Measurements from ENCODE around the gene PIAS1. TPM values are rescaled to one million over a fixed set of nuclear protein-coding genes. Genes with fewer than 3 reads are reported as not detected.

PIAS1 gene
- total and polyA plus RNA-seq, 2 donors (not counting 1 experiment from before 2014, with no cell fraction given): 28.8 to 87.3 TPM

DNA sequence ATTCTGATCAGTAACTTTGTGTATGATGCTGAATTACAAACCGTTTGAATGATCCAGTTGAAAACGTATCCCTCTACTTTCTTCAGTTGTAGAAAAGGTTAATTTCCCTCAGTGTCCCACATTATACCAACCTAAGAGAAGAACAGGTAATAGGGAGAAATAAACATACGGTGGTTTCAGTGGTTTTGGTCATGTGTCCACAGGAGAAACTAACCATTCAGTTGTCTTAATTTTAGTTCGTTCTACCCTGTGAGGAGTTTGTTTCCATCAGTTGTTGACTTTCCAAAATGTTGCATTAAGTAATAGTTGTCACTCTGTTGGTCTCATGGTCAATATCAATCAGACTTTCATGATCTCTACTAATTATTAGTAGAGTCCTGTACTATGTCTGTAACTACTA, 135.9 kb downstream of the PIAS1 start:
- ChIA-PET POLR2A (no interaction called here), CTCF (no interaction called here)
- H3K9me3 ChIP-seq (ENCODE audit: control extremely low read depth in 1 of 3, control insufficient read depth in 2 of 3, insufficient read depth in 1 of 3, low read length in 2 of 3): no peaks in the 10 kb centered on the region
- H3K4me1 ChIP-seq (ENCODE audit: control insufficient read depth in 2 of 2, insufficient read depth in 2 of 2, low read length in 2 of 2): no peaks in the 10 kb centered on the region
- ATAC-seq (ENCODE audit: low read depth) (no peak), DNase-seq (no peak)
- 100% methylated on average over 1 of the region's 4 CpGs for WGBS (ENCODE audit: insufficient coverage)
- intact Hi-C loops (cut with micrococcal nuclease): no loop called here
- Mint-ChIP-seq H3K27me3 (no peaks in the 10 kb centered on the region), H3K27ac (no peak overlapping the region), H3K9me3 (ENCODE audit: insufficient read depth) (no peaks in the 10 kb centered on the region), H3K4me3 (no peak overlapping the region), H3K4me1 (peaks cover 6% of the 10 kb centered on the region)
- H3K27me3 ChIP-seq (replicated peaks in 1 of 4; ENCODE audit: control extremely low read depth in 1 of 4, control insufficient read depth in 3 of 4, insufficient read depth in 4 of 4, low read length in 3 of 4): no peaks in the 10 kb centered on the region
- H3K9ac ChIP-seq (ENCODE audit: low read length): no peak overlapping the region
- no peak overlapping the region for H3K27ac ChIP-seq (ENCODE audit: low read length in 2 of 2)
- H2AFZ ChIP-seq (ENCODE audit: insufficient read depth, low read depth, low read length, poor library complexity, severe bottlenecking): no peak overlapping the region
- H3K36me3 ChIP-seq (replicated peaks in 1 of 2; ENCODE audit: control extremely low read depth in 1 of 2, control insufficient read depth in 1 of 2, extremely low read depth in 1 of 2, insufficient read depth in 2 of 2, low read length in 1 of 2): peaks cover 15 to 55% of the 10 kb centered on the region in 2 experiments
- H3K4me2 ChIP-seq (replicated peaks; ENCODE audit: low read depth, low read length, poor library complexity, severe bottlenecking): no peak overlapping the region
- no peaks in the 10 kb centered on the region for H4K20me1 ChIP-seq (ENCODE audit: control insufficient read depth, insufficient read depth, low read length, poor library complexity, severe bottlenecking)
- TF ChIP-seq, protein P1, sequence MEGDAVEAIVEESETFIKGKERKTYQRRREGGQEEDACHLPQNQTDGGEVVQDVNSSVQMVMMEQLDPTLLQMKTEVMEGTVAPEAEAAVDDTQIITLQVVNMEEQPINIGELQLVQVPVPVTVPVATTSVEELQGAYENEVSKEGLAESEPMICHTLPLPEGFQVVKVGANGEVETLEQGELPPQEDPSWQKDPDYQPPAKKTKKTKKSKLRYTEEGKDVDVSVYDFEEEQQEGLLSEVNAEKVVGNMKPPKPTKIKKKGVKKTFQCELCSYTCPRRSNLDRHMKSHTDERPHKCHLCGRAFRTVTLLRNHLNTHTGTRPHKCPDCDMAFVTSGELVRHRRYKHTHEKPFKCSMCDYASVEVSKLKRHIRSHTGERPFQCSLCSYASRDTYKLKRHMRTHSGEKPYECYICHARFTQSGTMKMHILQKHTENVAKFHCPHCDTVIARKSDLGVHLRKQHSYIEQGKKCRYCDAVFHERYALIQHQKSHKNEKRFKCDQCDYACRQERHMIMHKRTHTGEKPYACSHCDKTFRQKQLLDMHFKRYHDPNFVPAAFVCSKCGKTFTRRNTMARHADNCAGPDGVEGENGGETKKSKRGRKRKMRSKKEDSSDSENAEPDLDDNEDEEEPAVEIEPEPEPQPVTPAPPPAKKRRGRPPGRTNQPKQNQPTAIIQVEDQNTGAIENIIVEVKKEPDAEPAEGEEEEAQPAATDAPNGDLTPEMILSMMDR (IDR thresholded peaks at IDR 0.05): no peak
- TF ChIP-seq EZH2 (IDR thresholded peaks at IDR 0.05; ENCODE audit: borderline replicate concordance, insufficient read depth, low read depth, low read length, poor library complexity, severe bottlenecking): no peak
- no peaks in the 10 kb centered on the region for H3K79me2 ChIP-seq (ENCODE audit: control insufficient read depth, insufficient read depth, low read length)
- H3K4me3 ChIP-seq (ENCODE audit: control extremely low read depth in 1 of 5, extremely low read depth in 1 of 5, insufficient read depth in 1 of 5, low read depth in 2 of 5, low read length in 4 of 5): no peak overlapping the region

DNA sequence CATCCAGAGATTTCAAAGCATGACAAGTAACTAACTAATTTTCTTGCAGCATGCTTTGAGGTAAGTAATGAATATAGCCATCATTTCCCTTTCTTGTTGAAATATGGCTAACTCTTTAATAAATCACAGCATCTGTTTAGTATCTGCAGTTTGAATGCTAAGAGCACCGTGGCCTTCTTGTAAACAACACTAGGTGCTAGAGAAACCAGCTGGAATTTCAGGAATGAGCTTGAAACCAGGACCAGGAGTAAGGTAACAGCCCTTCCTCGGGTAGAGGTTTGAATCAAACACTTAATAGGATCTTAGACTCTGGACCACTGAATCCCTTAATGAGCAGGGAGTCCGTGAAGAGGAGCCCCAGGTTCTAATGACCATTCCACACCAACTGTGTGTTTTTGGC, 137.4 kb downstream of the PIAS1 start:
- no peak for TF ChIP-seq EZH2 (IDR thresholded peaks at IDR 0.05; ENCODE audit: borderline replicate concordance, insufficient read depth, low read depth, low read length, poor library complexity, severe bottlenecking)
- TF ChIP-seq, protein P1 (IDR thresholded peaks at IDR 0.05): no peak
- Histone ChIP-seq H3K4me1 (ENCODE audit: control insufficient read depth in 2 of 2, insufficient read depth in 2 of 2, low read length in 2 of 2) (no peaks in the 10 kb centered on the region), H3K4me2 (replicated peaks; ENCODE audit: low read depth, low read length, poor library complexity, severe bottlenecking) (no peak overlapping the region), H3K9me3 (ENCODE audit: control extremely low read depth in 1 of 3, control insufficient read depth in 2 of 3, insufficient read depth in 1 of 3, low read length in 2 of 3) (no peaks in the 10 kb centered on the region), H2AFZ (ENCODE audit: insufficient read depth, low read depth, low read length, poor library complexity, severe bottlenecking) (no peak overlapping the region), H3K27me3 (replicated peaks in 1 of 4; ENCODE audit: control extremely low read depth in 1 of 4, control insufficient read depth in 3 of 4, insufficient read depth in 4 of 4, low read length in 3 of 4) (no peaks in the 10 kb centered on the region), H3K79me2 (ENCODE audit: control insufficient read depth, insufficient read depth, low read length) (no peaks in the 10 kb centered on the region), H3K4me3 (ENCODE audit: control extremely low read depth in 1 of 5, extremely low read depth in 1 of 5, insufficient read depth in 1 of 5, low read depth in 2 of 5, low read length in 4 of 5) (no peak overlapping the region), H3K9ac (ENCODE audit: low read length) (no peak overlapping the region), H3K27ac (ENCODE audit: low read length in 2 of 2) (no peak overlapping the region), H3K36me3 (replicated peaks in 1 of 2; ENCODE audit: control extremely low read depth in 1 of 2, control insufficient read depth in 1 of 2, extremely low read depth in 1 of 2, insufficient read depth in 2 of 2, low read length in 1 of 2) (peaks cover 10 to 45% of the 10 kb centered on the region in 2 experiments), H4K20me1 (ENCODE audit: control insufficient read depth, insufficient read depth, low read length, poor library complexity, severe bottlenecking) (no peaks in the 10 kb centered on the region)
- ChIA-PET CTCF (no interaction called here), POLR2A (no interaction called here)
- peaks cover 6% of the 10 kb centered on the region for H3K4me1 Mint-ChIP-seq
- no peaks in the 10 kb centered on the region for H3K9me3 Mint-ChIP-seq (ENCODE audit: insufficient read depth)
- DNase-seq: no peak
- intact Hi-C loops (cut with micrococcal nuclease): no loop called here
- no peaks in the 10 kb centered on the region for H3K27me3 Mint-ChIP-seq
- no peak overlapping the region for H3K4me3 Mint-ChIP-seq
- no peak overlapping the region for H3K27ac Mint-ChIP-seq
- WGBS (ENCODE audit: insufficient coverage): 85% methylated on average over 2 of the region's 3 CpGs
- no peak for ATAC-seq (ENCODE audit: low read depth)
